G401 (cell line): ENCODE measurements around the gene HERPUD1. TPM values are rescaled to one million over a fixed set of nuclear protein-coding genes. Genes with fewer than 3 reads are reported as not detected.
"Not testable (repeated sequence)": the region's sequence is repeated elsewhere in the genome, so short reads cannot be mapped to it uniquely, and the experiment has no call there.

Experiments
- DNase-seq: peaks from one replicate; pipeline ENCODE4 v3.0.0-alpha.2; 2015; ENCODE audit warnings: low spot score
- in situ Hi-C: cut with HindIII; loops from 2 replicates; pipeline ENCODE4 v1.10.0; 2016; ENCODE audit warnings: low sequenced_read_pairs, mixed read lengths
- total RNA-seq: library from RNA; depleted of rRNA; stranded (reverse); fragments of >200 nt; shearing (Covaris generic); gene quantifications from 2 replicates; pipeline ENCODE4 v1.2.3, GENCODE V29; 2014; rRNA removed

The HERPUD1 gene, protein sequence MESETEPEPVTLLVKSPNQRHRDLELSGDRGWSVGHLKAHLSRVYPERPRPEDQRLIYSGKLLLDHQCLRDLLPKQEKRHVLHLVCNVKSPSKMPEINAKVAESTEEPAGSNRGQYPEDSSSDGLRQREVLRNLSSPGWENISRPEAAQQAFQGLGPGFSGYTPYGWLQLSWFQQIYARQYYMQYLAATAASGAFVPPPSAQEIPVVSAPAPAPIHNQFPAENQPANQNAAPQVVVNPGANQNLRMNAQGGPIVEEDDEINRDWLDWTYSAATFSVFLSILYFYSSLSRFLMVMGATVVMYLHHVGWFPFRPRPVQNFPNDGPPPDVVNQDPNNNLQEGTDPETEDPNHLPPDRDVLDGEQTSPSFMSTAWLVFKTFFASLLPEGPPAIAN
- 49.0 and 75.8 TPM in 2 replicates for total RNA-seq

DNA sequence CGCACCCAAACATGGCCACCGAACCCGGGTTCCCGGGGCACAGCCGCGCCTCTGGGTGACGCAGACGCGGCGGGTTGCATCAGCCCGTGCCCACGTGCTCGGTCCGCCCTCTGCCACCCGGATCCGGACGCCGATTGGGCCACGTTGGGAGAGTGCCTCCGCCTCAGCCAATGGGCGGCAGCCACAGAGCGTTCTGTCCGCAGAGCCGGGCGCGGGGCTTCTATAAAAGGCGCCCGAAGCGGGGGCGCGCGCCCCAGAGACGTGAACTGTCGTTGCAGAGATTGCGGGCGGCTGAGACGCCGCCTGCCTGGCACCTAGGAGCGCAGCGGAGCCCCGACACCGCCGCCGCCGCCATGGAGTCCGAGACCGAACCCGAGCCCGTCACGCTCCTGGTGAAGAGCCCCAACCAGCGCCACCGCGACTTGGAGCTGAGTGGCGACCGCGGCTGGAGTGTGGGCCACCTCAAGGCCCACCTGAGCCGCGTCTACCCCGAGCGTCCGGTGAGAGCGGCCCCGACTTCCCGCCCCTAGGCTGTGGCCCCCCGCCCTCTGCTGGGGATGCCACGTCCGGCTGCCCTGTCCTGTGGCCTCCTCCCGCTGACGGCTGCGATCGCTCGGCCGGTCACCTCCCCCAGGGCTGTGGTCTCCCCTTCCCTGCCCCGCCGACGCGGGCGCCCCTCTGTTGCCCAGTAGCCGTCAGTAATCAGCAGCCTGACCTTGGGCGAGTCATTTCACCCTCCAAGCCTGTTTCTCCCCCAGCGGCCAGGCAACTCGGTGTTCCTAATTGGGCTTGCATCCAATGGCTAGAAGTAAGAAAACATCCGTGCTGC is at the start of gene HERPUD1:
HERPUD1 (plus strand) TSS at position 251 of the 829 bp plus-strand sequence; CDS start at position 354, 103 bp downstream.
- DNase-seq, result peak; percentile 98
- in situ Hi-C loops, result no loop called here

DNA sequence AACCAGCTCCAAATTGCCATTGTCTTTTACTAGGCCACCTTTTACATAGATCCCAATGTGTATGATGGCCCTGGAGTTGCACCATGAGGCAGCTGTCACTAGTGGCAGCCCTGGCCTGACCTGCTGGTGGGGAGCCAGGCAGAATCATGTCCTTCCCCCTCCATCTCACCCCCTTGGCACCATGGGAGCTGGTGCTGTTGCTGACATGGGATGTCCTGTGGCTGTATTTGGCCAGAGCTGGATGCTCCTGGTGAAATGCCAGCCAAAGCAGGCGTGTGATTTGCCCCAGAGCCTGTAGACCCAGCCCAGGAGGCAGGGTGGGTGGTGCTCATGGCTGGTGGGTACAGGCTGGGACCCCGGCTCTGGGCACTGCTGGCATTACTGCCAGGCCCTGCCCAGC is 48.4 kb upstream of the HERPUD1 start:
- in situ Hi-C loops, result no loop called here
- no peak for DNase-seq

DNA sequence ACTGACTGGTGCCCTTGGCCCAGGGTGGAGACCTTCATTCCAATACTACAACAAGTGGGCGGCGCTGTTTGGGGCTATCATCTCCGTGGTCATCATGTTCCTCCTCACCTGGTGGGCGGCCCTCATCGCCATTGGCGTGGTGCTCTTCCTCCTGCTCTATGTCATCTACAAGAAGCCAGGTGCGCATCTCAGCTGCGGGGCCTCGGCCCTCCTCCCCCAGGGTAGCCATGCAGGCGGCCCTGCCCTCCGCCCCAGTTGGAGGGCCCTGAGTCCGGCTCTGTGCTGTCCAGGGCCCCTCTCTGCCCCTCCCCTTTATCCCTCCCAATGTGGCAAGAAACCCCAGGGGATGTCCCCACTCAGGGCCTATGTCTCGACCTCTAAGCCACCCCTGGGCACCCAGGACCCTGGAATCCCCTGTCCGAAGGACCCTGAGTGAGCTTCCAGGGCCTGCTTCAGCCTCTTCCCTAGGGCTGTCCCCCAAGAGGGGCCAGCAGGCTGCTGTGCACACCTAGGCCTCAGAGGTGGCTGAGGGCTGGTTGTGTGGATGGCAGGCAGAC is 47.8 kb upstream of the HERPUD1 start:
- in situ Hi-C loops, result no loop called here
- DNase-seq, result no peak

DNA sequence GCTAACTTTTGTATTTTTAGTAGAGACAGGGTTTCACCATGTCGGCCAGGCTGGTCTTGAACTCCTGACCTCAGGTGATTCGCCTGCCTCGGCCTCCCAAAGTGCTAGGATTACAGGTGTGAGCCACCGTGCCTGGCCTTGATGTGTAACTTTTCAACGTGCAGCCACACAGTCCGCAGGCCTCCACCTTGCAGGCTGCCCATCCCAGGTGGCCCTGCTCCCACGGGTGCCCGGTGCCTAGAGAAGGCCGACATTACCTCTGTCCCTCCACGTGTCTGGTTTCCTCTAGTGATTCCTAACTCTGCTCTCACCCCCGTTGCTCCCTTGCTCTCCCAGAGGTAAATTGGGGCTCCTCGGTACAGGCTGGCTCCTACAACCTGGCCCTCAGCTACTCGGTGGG is 47.0 kb upstream of the HERPUD1 start:
- DNase-seq, in situ Hi-C loops: not testable (repeated sequence)

DNA sequence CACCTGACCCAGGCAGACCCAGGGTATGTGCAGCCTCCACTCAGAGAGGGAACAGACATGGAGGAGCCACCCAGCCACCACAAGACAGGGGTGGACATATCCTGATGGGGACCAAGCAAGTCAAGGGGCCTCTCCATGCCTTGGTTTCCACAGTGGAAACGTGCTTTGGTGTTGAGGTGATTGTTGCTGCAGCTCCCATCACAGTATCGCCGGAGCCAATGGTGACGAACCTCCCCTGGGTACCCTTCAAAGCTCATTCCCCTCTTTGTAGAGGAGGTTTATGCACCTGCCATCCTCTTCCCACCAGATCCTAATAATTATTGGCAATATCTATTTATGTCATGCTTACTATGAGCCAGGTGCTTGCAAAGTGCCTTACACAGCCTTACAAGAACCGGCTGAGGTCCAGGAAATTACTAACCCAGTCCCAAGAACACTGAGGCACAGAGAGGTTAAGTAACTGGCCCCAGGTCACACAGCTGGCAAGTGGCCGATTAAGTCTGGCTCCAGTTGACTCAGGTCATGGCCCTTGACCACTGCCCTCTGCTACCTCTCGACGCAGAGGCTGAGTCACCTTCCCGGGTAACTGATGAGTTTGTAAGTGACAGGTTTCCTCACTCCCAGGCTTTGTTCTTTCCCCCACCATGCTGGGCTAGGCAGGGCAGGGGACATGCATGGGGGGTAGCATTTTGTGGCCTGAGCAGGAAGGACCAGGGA is 46.3 kb upstream of the HERPUD1 start:
- in situ Hi-C loops, result no loop called here

DNA sequence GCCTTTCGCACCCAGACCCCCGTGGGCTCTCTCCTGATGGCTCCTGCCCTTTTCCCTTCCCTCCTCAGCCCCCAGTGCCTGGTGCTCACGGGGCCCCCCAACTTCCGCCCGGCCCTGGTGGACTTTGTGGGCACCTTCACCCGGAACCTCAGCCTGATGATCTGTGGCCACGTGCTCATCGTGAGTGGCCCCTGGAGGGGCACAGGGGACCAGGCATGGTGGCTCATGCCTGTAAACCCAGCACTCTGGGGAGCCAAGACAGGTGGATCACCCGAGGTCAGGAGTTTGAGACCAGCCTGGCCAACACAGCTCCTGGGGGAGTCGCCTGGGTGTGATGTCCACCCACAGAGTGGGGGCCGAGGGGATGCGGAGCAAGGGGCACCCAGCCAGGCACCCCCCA is 45.6 kb upstream of the HERPUD1 start:
- in situ Hi-C loops, result no loop called here
- no peak for DNase-seq

More for the DNA sequence above, 46.3 kb upstream of the HERPUD1 start:
- DNase-seq, result no peak

DNA sequence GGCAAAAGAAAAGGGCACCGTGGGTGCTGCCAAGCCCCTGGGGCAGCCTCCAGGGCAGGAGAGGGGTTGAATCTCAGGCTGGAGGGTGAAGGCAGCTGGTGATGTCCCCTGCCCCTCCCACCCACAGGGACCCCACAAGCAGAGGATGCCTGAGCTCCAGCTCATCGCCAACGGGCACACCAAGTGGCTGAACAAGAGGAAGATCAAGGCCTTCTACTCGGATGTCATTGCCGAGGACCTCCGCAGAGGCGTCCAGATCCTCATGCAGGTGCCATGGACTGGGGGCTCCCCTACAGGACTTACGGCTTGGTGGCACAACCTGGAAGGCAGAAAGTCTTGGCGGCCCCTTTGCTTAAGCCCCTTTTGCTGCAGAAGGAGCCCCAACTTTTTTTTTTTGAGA is 45.1 kb upstream of the HERPUD1 start:
- no peak for DNase-seq
- in situ Hi-C loops, result no loop called here

DNA sequence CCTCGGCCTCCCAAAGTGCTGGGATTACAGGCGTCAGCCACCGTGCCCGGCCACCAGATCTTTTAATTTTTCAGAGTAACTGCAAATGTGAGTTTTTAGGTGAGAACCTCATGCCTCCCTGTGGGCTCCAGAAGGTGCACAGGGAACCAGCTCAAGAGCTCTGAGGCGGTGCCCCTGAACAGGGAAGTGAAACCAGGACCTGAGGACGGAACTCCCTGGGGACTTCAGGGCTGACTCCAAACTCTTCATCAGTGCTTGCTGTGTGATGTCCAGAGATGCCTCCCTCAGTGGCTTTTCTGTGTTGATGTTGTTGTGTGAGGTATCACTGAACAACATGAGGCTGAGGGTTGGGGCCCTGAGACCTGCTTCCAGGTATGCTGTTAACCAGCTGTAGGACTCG is 43.1 kb upstream of the HERPUD1 start:
- DNase-seq, result no peak
- in situ Hi-C loops, result no loop called here

DNA sequence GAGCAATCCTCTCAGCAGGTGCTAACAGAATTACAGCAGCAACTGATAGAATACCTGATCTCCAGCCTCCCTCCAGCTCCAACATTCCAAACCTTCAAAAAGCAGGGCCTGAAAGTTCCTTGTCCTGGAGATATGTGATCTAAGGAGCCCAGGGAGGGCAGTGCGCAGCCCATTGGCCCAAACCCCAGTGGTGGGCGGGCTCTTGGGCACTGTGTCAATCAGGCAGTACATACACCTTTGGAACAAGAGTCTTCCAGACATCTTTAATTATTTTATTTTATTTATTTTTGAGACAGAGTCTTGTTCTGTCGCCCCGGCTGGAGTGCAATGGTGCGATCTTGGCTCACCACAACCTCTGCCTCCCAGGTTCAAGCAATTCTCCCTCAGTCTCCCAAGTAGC is 42.7 kb upstream of the HERPUD1 start:
- no peak for DNase-seq
- in situ Hi-C loops, result no loop called here

DNA sequence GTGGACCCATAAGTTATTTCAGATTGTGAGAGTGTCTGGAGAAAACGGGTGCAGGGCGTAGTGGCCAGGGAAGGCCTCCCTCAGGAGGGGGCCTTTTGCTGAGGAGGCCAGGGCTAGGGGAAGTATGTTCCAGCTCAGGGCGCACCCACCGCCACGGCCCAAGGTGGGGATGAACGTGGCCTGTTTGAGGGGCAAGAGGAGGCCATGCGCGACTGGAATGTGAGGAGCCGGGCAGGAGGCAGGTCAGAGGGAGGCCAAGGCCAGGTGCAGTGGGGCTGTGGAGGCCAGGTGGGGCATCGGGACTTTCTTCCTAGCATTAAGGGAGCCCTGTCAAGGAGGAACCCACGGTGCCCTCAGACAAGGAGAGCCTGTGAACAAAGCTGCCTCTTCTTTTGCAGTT is 40.3 kb upstream of the HERPUD1 start:
- no peak for DNase-seq
- in situ Hi-C loops, result no loop called here

DNA sequence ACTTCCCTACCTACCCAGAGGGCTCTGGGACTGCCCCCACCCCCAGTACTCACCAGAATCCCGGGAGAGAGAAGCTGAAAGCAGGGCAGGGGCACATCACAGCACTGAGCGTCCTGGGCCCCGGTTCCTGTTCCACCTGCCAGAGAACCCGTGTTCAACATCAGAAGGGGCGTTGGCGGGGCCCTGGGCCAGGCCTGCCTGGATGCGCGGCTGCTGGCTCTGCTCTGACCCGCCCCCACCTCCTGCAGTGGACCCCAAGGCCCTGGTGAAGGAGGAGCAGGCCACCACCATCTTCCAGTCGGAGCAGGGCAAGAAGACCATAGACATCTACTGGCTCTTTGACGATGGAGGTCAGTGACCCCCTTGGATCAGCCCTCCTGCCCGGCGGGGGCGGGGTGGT is 39.2 kb upstream of the HERPUD1 start:
- in situ Hi-C loops, result no loop called here
- no peak for DNase-seq

DNA sequence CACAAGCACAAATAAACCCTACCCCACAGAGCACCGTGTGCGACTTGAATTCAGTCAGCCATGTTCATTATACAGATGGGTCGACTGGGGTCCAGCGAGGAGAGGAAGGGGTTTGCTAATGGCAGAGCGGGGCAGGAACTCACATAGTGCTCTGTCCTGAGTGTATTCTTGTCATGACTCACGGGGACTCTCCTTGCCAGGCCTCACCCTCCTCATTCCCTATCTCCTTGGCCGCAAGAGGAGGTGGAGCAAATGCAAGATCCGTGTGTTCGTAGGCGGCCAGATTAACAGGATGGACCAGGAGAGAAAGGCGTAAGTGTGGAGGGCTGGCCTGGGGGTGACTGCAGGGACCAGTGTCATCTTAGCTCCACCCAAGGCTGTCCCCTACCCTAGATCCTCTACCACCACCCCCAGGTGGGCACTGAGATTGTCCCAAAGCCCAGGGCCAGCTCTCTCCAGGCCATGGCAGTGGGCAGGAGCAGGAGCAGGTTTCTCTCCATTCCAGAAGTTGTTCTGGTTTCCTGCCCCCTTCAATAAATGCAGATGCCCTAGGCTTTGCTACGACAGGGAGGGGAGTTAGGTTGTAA is 37.5 kb upstream of the HERPUD1 start:
- no peak for DNase-seq
- in situ Hi-C loops, result no loop called here

DNA sequence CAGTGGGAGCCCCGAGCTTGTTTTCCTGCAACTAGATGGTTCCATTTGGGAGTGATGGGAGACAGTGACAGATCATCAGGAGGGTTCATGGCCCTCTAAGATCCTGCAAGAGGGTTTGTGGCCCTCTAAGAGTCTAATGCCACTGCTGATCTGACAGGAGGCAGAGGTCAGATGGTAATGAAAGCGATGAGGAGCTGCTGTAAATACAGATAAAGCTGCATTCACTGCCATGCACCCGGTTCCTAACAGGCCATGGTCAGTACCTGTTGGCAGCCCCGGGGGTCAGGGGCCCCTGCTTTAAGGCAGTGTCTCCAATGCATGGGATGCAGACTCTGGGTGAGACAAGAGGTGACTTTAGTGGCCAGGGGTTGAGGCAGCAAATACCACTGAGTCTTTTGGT is 36.1 kb upstream of the HERPUD1 start:
- no peak for DNase-seq
- in situ Hi-C loops, result no loop called here

DNA sequence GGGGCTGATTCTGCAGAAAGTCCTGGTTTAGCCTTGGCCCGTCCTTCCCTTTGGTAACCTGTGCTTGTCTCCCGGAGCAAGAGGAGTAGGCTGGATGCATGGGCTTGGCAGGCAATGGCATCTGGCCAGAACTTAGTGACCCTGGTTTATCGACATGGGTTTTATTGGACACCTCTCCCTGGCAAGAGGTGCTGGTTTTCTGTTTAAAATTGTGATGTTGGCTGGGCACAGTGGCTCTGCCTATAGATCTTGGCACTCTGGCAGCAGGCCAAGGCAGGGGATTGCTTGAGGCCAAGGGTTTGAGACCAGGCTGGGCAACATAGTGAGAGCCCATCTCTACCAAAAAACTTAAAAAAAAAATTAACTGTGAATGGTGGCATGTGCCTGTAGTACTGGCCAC is 35.7 kb upstream of the HERPUD1 start:
- no peak for DNase-seq
- in situ Hi-C loops, result no loop called here

DNA sequence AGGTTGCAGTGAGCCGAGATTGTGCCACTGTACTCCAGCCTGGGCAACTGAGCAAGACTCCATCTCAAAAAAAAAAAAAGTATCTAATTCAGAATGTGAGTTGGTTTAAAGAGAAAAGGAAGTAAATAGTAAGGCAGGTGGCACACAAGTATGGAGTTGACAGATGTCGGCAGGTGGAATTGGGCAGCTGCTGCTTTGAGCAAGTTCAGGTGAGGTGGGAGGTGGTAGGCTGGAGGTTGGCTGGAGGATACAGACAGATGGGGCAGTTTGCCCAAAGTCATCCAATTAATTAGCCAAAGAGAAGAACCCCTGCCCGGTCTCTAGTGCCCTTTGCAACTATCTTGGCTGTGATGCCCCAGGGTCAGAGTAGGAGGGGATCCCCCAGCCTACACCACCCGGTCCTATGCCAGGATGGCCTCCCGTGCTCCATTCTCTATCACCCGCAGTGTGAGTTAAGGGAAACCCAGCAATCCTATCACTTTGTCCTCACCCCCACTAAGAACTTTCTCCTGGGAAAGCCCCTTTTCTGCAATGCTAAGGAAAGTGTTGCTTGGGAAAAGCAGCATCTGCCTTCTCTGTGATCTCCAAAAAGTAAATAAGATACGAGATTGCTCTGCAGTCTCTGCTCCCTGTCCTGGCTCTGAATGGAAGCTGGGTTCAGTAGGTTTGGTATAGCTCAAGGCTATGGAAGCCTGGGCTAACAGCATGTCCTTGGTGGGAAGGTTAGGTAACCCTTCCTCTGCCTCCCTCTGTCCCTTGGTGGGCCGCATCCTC is 34.7 kb upstream of the HERPUD1 start:
- in situ Hi-C loops, result no loop called here
- DNase-seq, result no peak

DNA sequence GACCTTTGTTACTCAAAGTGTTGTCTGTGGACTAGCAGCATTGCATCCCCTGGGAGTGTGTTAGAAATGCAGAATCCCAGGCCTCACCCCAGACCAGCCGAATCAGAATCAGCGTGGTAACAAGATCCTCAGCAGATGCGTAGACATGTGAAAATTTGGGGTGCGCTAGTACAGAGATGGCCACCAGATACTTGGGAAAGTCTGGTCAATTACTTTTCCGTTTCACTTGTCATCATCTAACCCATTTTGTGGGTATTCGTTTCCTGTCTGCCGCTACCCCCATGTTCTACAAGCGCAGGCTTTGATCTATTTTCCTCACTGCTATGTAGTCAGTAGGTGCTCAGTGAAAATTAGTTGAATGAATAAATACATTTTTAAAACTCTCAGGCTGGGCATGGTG is 33.1 kb upstream of the HERPUD1 start:
- in situ Hi-C loops, result no loop called here
- DNase-seq, result no peak

DNA sequence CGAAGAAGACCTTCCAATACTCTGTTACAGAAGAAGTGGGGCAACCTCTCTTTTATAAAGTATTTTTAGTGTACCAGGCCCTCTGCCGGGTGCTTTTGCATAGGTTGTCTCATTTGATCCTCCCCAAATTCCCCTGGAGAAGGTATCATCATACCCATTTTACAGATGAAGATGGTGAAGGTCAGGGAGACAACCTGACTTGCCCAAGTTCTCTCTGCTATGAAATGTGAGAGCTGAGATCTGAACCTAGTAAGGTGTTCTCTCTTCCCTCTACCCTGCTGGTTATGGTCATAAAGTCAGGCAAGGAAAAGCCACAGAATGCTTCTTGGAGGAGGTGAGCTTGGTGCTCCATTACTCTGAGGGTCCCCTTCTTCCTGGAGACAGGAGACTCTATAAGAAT is 28.1 kb upstream of the HERPUD1 start:
- in situ Hi-C loops, result no loop called here
- no peak for DNase-seq

DNA sequence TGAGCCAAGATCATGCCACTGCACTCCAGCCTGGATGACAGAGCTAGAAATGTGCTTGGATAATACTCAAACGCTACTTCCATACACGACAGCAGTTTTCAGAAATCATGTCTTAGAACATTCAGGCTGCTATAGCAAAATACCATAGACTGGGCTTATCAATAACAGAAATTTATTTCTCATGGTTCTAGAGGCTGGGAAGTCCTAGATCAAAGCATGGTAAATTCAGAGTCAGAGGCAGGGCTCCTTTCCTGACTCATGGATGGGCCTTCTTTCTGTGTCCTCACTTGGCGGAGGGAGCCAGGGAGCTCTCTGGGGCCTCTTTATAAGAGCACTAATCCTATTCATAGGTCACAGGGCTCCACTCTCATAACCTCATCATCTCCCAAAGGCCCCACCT is 24.5 kb upstream of the HERPUD1 start:
- in situ Hi-C loops, result no loop called here

More for the DNA sequence above, 24.5 kb upstream of the HERPUD1 start:
- DNase-seq, result no peak
